GM19035 (cell line): ENCODE results near the gene RANBP17.

Experiments
- ATAC-seq: cut with Tn5 transposase; IDR thresholded peaks from one replicate; pipeline ENCODE4 v1.9.1; 2021; ENCODE audit not compliant: unreplicated experiment

The RANBP17 gene

DNA sequence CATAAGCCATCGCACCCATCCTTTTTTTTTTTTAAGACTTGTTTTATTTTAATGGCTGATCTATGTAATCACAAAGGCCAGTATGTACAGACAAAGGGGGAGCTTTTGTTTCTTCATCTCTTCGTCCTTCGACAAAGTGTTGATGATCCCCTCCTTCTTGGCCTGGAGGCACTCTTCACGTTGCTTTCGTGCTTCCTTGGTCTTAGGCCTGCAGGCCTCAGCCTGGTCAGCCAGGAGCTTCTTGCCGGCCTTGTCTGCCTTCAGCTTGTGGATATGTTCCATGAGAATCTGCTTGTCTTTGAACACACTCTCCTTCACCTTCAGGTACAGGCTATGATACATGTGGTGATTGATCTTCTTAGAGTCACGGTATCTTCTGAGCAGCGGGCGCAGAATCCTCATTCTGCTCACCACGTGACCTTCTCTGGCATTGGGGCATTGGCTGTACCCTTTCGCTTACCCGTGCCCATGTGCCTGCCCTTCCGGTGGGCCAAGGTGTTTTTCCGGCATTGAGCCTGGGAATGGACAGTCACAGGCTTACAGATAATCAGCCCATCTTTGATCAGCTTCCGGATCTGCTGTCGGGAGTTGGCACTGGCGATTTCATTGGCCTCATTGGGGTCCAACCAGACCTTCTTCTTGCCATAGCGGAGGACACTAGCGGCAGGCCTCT, 483.3 kb downstream of the RANBP17 start:
- ATAC-seq = no peak
